HK-2 (cell line): Measurements from ENCODE around the gene NLRC5.
A peak's percentile ranks its signal among the peaks of the same experiment; 100 is the strongest.
"Not testable (repeated sequence)": the region's sequence is repeated elsewhere in the genome, so short reads cannot be mapped to it uniquely, and the experiment has no call there.

ENCODE experiments used
- DNase-seq: peaks from one replicate; pipeline ENCODE4 v3.0.0-alpha.2; 2018; ENCODE audit not compliant: unreplicated experiment

The NLRC5 gene

GRCh38 chr16:57102888-57103851 is 113.8 kb downstream of the NLRC5 start:
- no peak for DNase-seq

- no peak for DNase-seq
Observed at GRCh38 chr16:57104706-57105105, 115.3 kb downstream of the NLRC5 start.

GRCh38 chr16:57105184-57105583 is 115.8 kb downstream of the NLRC5 start:
- no peak for DNase-seq

DNA sequence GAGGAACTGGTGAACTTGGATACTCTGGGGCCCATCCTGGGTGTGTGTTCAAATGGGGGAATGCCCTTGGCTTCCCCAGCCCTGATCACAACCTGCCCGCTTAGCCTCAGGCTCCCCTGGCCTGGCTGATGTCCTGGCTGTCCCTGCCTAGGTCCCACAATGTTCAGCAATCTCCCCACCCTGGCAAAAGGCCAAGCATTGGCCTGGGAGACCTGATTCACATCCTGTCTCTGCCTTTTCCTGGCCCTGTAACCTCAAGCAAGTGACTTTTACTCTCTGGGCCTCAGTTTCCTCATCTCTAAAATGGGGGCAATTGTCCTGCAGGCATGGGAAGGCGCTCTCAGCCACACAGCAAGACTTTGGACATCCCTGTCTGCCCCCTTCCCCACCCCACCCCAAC is 117.4 kb downstream of the NLRC5 start:
- DNase-seq = peak; percentile 38

- no peak for DNase-seq
Observed at GRCh38 chr16:57107321-57107922, 118.1 kb downstream of the NLRC5 start.

DNA sequence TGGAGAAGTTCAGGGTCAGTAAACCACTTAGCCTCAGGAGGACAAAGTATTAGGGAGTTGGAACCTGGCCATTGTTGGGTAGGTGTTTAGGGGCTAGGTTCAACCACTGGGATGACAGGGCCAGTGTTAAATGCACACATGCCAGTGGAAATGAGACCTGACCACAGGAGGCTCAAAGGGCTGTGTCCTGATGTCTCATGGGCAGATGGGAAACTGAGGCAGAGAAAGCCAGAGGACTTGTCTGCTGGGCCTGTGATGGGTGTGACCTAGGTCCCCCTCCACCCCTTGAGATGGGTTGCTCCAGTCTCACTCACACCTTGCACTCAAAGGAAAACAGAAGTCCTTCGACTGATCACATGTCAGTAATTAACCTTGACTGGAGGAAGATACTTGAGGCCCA is 119.1 kb downstream of the NLRC5 start:
- DNase-seq = no peak

- DNase-seq = not testable (repeated sequence)
Observed at GRCh38 chr16:57109259-57110105, 120.1 kb downstream of the NLRC5 start.

DNA sequence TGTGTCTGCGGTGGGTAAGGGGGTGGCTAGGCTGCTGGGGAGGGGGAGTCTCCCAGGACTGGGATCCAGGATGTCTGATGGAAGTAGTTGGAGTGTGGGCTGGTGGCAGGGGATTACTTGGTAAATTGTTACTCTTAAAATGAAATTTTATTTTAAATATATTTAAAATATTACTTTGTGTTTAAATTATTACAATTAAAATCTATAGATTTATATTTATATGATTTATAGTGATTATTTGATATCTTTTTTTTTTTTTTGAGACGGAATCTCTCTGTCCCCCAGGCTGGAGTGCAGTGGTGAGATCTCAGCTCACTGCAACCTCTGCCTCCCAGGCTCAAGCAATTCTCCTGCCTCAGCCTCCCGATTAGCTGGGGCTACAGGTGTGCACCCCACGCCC is 121.6 kb downstream of the NLRC5 start:
- no peak for DNase-seq

- no peak for DNase-seq
Observed at GRCh38 chr16:57111420-57111819, 122.1 kb downstream of the NLRC5 start.

DNA sequence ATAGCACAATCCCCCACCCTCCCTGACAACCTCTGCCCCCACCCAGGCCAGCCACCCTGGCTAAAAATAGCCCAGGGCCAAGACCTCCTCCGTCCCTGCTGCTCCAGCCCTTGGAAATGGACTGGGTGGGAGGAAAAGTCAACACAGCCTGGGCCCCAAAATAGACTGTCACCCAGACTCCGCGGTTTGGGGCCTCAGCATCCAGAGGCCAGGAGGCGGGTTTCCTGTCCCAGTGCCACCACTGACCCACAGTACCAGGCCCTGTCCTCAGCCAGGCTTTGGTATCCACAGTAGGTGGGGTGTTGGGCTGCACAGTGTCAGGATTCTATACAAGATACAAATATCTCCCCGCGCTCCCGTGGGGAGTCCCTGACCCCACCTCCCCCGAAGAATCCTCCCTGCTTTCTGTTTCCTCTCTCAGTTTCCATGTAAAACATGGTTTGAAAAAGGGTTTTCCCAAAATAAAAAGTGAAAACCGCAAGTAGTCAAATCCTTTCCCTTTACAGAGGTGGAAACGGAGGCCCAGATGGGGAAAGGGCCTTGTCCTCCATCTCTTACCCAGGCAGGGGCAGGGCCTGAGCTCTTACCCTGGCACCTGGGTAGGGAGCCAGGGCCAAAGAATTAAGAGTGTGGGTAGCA is 123.2 kb downstream of the NLRC5 start:
- no peak for DNase-seq

GRCh38 chr16:57113042-57113453 is 123.7 kb downstream of the NLRC5 start:
- peak; percentile 45 for DNase-seq

- DNase-seq = no peak
Observed at GRCh38 chr16:57113664-57114063, 124.3 kb downstream of the NLRC5 start.

- no peak for DNase-seq
Observed at GRCh38 chr16:57115168-57115513, 125.8 kb downstream of the NLRC5 start.

GRCh38 chr16:57115514-57116182 is 126.3 kb downstream of the NLRC5 start:
- DNase-seq = no peak

DNA sequence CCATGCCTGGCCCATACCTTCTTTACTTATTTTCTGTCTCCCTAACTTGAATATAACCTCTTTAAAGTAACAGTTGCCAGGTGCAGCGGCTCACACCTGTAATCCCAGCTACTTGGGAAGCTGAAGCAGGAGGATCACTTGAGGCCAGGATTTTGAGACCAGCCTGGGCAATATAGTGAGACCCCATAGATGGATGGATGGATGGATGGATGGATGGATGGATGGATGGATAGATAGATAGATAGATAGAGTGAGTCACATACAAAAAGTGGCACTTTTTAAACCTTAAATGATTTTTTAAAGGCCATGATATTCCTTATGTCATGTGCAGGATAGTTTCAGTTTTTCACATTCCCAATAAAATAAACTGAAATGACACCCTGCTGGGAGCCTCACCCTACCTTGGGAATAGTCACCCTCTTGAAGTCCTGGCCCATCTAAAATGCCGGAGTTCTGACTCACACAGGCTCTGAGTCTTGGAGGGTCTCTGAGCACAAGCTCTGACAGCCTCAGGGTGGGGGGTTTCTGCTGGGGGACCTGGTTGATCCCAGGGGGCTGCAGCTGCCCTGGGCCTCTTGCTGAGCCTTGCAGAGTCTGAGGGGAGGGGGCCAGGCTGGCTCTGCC is 129.2 kb downstream of the NLRC5 start:
- DNase-seq = no peak

DNA sequence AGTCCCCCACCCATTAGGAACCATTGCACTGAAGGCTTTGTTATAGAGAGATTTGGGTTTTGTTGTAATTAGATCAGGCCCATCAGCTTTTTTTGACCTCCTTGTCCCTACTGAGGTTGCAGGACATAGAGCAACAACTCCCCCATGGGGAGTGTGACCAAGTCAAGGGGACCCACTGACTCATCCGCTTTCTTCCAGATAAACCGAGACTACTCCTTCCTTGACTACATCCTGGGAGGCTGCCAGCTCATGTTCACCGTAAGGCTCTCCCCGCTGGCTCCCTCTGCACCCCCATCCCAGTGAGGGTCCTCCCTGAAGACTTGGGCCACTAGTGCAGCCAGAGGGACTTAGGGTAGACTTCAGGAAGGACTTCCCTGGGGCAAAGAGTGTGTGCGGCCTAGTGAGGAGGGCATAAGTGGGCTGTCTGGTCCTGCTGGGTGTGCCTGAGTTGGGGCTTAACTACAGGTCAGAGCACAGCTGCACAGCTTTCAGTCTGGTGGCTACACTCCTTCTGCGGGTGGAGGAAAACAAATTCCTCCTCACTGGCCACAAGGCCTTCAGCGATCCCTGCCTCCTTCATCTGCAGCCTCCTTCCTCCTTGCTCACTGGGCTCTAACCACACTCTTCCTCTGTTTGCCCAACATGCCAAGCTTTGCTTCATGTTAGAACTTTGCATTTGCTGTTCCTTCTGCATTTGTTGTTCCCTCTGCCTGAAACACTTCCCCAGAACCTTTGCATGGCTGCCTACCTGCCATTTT is 134.0 kb downstream of the NLRC5 start:
- no peak for DNase-seq

DNA sequence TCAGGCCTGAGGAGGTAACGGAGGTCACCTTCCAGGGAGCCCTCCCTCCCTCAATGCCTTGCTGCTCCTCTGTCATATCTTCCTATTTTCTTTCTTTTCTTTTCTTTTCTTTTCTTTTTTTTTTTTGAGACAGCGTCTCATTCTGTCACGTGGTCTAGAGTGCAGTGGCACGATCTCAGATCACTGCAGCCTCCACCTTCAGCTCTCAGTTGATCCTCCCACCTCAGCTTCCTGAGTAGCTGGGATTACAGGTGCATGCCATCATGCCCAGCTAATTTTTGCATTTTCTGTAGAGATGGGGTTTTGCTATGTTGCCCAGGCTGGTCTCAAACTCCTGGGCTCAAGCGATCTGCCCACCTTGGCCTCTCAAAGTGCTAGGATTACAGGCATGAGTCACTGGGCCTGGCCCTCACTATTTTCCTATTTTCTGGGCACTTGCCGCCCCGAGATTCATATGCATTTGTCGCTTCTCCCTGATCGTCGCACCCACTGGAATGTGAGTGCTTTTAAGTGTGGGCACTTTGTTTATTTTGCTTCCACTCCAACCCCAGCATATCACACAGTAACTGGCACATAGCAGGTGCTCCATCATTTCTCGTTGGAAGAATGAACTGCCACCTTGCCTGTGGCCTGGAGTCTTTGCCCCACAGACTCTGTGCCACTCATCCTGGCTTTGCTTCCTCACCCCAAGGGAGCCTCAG is 134.8 kb downstream of the NLRC5 start:
- no peak for DNase-seq

GRCh38 chr16:57125376-57125775 is 136.0 kb downstream of the NLRC5 start:
- DNase-seq = no peak

DNA sequence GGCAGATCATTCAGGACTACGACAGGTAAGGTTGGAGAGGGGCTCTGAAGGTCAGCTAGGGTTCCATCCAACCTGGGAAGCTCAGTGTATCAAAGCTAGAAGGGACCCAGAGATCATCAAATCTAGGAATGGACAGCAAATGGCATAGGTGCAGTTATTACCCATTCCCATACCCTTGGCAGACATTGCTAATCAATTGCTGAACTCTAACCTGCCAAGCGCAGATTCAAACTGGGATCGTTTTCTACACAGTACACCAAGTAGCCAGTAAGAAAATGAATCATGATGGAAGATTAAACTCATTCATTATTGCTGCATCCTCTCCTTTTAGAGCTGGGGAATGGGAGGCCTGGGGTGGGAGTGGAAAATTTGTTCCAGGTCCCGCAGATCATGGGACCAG is 136.6 kb downstream of the NLRC5 start:
- DNase-seq = no peak
